ENCODE measurements around the gene TBCK. TPM values are rescaled to one million over a fixed set of nuclear protein-coding genes. Genes with fewer than 3 reads are reported as not detected.

The TBCK gene
- total and polyA plus RNA-seq, 9 of the 15 experiments (the other 6 are each of a cell fraction or from before 2014, with no cell fraction given), result 5.3 to 26.6 (median 16.2) TPM

- TF ChIP-seq ZBTB7A (IDR thresholded peaks at IDR 0.05; ENCODE audit: borderline replicate concordance, control insufficient read depth, low read depth, low read length), result no peak
- no peak for TF ChIP-seq SETDB1 (IDR thresholded peaks at IDR 0.05; ENCODE audit: low read length)
- 0 out of 2 replicates have a peak, but pooled peaks have one; percentile 8 for TF ChIP-seq BCOR (IDR thresholded peaks at IDR 0.05)
- TF ChIP-seq ZFX (CRISPR knock-in tag; IDR thresholded peaks at IDR 0.05), result no peak
- TF ChIP-seq RCOR1 (IDR thresholded peaks at IDR 0.05; ENCODE audit: borderline replicate concordance in 1 of 2, low read depth in 2 of 2, low read length in 2 of 2), result no peak
- TF ChIP-seq YBX1 (IDR thresholded peaks at IDR 0.05), result no peak
- no peak for TF ChIP-seq NEUROD1 (IDR thresholded peaks at IDR 0.05; ENCODE audit: borderline replicate concordance, low read depth, low read length, partially characterized antibody)
- no peak for TF ChIP-seq MLLT1 (IDR thresholded peaks at IDR 0.05)
- no peak for TF ChIP-seq GTF2F1 (IDR thresholded peaks at IDR 0.05; ENCODE audit: low read depth, low read length)
- no peak for TF ChIP-seq SMAD1 (IDR thresholded peaks at IDR 0.05; ENCODE audit: low read depth, low read length, partially characterized antibody)
- TF ChIP-seq MTA1 (IDR thresholded peaks at IDR 0.05; ENCODE audit: borderline replicate concordance), result no peak
- TF ChIP-seq NCOA2 (IDR thresholded peaks at IDR 0.05; ENCODE audit: partially characterized antibody in 2 of 2), result no peak
- no peak for TF ChIP-seq ETV5 (CRISPR knock-in tag; IDR thresholded peaks at IDR 0.05; ENCODE audit: low read depth)
- TF ChIP-seq MED1 (CRISPR knock-in tag; IDR thresholded peaks at IDR 0.05; ENCODE audit: borderline replicate concordance), result no peak
- TF ChIP-seq HDAC2 (IDR thresholded peaks at IDR 0.05), result no peak
- no peak for TF ChIP-seq MIER1 (IDR thresholded peaks at IDR 0.05; ENCODE audit: low read depth)
- TF ChIP-seq RAD51 (IDR thresholded peaks at IDR 0.05; ENCODE audit: borderline replicate concordance, low read depth), result peak; percentile 57; the same call in 1 of the 2 replicates
- no peak for TF ChIP-seq PML (IDR thresholded peaks at IDR 0.05; ENCODE audit: low read length)
- no peak for TF ChIP-seq ELF1 (tag; IDR thresholded peaks at IDR 0.05)
- TF ChIP-seq MYBL2 (IDR thresholded peaks at IDR 0.05; ENCODE audit: low read depth), result no peak
- TF ChIP-seq MYBL2 (CRISPR knock-in tag; IDR thresholded peaks at IDR 0.05; ENCODE audit: borderline replicate concordance), result no peak
- TF ChIP-seq PKNOX1 (IDR thresholded peaks at IDR 0.05), result no peak
- TF ChIP-seq MTA2 (IDR thresholded peaks at IDR 0.05; ENCODE audit: low read depth), result no peak
- TF ChIP-seq E2F4 (CRISPR knock-in tag; IDR thresholded peaks at IDR 0.05; ENCODE audit: low read depth), result no peak
- TF ChIP-seq BACH1 (tag; IDR thresholded peaks at IDR 0.05), result no peak
- no peak for TF ChIP-seq KLF1 (tag; IDR thresholded peaks at IDR 0.05)
- no peak for TF ChIP-seq TCF7L2 (IDR thresholded peaks at IDR 0.05; ENCODE audit: low read depth, low read length)
- TF ChIP-seq CXXC5 (CRISPR knock-in tag; IDR thresholded peaks at IDR 0.05), result no peak
Measured at GRCh38 chr4:106312997-106313522, 2.9 kb downstream of the TBCK start (continued).

Measured in K562 (cell line).